Dedifferentiated amniotic fluid mesenchymal stem cell (primary cell): ENCODE data around the gene GLDC.
"Not testable (repeated sequence)": the region's sequence is repeated elsewhere in the genome, so short reads cannot be mapped to it uniquely, and the experiment has no call there.

Experiments
- DNase-seq: peaks from one replicate; pipeline ENCODE4 v3.0.0-alpha.2; 2016; ENCODE audit errors: extremely low spot score

GLDC gene

DNA sequence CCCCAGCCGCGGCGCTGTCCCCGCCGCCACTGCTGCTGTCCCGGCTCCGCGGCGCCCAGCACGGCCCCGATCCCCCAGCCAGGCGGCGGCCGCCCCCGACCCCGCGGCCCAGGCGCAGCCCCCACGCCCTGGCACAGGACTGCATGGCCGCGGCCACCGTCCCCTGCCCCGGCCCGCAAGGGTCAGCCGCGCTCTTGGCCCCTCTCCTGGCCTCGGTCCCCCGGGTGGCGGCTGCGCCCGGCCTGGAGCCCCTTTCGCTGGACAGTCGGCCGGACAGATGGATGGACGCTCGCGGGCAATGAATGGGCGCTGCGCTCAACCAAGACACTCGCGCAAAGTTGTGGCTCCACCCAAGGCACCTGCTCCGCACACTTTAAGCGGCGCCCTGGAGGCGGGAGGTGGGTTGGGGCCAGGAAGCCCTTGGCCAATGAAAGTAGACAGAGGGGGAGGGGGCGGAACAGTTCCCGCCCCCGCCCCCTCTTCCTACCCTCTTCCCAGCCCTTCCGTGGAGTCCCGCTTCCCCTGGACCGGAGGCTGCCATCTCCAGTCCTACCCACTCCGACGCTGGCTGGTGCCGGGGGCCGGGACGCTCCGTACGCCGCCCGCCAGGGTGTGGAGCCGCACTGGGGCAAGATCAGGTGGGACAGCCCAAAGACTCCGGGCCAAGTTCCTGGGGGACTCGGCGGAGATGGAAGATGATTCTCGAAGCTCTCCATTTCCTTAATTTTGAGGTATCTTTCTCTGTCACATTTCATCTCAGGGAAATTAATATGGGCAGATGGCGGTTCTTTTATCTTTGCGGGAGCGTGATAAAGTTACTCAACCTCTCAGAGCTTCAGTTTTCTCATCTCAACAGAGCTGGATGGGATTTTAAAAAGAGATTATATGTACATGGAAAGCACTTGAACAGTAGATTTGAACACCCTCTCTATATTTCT lies at the start of gene GLDC:
Gene GLDC, minus strand, starts transcription at position 375 of the 938 bp plus-strand sequence. Its CDS starts 230 bp downstream, at position 145.
- DNase-seq, result no peak

DNA sequence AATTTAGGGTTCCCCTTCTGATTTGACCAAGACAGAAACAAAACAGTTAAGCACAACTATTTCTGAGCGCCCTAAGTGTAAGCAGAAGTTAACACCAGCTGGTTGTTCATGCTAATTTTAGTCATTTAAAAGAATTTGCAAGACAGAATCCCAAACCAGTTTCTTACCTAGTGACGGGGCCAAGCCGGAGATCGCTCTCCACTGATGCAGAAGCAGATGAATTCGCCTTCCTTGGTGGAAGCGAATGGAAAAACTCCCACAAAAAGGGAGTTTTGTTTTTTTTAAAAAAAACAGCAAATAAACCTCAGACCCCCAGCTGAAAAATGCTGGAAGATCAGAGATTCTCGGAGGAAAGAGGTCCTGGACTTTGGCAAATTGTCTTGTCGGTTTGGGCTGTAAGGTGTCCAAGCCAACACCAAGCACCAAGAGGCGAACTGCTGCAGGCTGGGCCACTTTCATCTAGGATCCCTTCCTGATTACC lies 47.4 kb upstream of the GLDC start:
- no peak for DNase-seq

DNA sequence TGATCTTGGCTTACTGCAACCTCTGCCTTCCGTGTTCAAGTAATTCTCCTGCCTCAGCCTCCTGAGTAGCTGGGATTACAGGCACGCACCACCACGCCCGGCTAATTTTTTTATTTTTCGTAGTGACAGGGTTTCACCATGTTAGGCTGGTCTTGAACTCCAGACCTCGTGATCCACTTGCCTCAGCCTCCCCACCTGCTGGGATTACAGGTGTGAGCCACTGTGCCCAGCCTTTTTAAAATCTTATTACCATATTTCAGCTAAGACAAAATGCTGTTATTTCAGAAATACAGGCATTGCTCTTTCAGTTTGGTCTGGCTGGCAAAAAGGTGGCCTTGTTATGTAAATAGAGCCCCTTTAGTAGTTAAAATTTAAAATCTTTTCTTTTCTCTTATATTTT lies 46.9 kb upstream of the GLDC start:
- DNase-seq, result no peak

DNA sequence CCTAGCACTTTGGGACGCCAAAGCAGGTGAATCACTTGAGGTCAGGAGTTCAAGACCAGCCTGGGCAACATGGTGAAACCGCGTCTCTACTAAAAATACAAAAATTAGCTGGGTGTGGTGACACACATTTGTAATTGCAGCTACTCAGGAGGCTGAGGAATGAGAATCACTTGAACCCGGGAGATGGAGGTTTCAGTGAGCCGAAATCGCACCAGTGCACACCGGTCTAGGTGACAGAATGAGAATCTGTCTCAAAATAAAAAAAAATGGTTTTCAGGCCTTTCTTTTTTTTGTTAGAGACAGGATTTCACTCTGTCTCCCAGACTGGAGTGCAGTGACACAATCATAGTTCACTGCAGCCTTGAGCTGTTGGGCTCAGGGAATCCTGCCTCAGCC lies 45.1 kb upstream of the GLDC start:
- DNase-seq, result not testable (repeated sequence)

DNA sequence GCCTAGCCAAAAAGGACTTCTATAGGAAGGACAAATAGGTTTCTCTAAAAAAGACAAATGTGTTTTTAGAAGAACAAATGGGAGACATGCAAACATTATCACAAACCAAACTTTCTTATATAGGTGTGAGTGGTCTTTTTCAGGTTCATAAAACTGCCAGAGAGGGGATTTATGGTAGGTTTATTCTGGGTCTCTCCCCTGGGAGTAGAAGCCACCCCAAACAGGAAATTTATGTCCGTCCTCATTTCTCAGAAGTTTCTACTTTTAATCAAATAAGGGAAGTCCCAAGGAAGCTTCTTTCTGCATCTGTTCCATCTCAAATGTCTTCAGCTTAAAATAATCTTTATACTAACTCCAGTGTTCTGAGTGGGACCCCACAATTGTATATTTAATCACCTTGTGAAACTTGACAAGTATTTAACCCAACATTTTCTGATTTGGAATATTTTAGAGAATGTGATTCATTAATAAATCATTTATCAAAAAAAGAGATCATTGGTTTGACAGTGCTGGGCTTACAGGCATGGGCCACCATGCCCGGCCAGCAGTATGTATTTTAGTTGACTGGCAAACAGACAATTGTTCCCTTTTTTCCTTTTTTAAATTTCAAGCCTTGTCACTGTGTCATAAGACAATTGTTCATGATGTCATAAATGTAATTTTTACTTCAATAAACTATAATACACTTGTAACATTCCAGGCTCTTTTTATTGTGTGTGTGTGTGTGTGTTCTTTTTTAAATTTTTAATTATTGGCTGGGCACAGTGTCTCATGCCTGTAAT lies 44.6 kb upstream of the GLDC start:
- DNase-seq, result no peak

DNA sequence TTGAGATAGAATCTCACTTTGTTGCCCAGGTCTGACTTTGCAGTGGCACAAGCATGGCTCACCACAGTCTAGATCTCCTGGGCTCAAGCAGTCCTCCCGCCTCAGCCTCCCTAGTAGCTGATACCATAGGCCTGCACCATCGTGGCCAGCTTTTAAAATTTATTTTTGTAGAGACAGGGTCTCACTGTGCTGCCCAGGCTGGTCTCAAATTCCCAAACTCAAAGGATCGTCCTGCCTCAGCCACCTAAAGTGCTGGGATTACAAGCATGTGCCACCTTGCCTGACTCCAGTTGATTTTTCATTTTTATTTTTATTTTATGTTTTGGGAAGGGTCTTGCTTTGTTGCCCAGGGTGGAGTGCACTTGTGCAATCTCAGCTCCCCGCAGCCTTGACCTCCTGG lies 41.7 kb upstream of the GLDC start:
- no peak for DNase-seq

DNA sequence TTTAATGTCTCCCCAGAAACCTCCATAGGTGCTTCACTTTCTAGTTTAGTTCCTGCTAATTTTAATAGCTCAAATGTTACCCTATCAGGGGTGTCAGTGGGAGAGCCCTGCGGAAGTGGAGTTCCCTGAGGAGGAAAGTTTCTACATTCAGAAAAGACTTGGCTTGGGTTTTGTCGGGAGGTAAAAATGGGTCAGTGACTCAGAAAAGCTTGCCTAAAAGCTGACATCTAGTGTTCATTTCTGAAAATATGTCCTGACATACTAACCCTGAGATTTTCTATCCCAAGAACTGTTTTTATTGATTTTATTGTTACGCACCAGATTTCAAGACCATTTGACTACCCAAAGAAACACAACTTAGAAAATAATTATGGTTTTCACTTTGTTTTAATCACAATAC lies 40.9 kb upstream of the GLDC start:
- DNase-seq, result peak; percentile 20

DNA sequence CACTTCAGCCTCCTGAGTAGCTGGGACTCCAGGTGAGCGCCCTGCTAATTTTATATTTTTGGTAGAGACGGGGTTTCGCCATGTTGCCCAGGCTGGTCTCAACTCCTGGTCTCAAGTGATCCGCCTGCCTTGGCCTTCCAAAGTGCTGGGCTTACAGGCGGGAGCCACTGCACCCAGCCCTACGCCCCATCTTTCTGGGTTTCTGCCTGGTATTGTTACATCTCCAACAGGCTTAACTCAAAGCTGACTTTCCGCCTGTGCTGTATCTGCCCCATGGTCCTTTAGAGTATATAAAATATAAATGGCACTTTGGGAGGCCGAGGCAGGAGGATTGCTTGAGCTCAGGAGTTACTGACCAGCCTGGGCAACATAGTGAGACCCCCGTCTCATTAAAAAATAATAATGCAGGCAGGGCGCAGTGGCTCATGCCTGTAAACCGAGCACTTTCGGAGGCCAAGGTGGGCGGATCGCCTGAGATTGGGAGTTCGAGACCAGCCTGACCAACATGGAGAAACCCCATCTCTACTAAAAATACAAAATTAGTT lies 36.5 kb upstream of the GLDC start:
- DNase-seq, result no peak

DNA sequence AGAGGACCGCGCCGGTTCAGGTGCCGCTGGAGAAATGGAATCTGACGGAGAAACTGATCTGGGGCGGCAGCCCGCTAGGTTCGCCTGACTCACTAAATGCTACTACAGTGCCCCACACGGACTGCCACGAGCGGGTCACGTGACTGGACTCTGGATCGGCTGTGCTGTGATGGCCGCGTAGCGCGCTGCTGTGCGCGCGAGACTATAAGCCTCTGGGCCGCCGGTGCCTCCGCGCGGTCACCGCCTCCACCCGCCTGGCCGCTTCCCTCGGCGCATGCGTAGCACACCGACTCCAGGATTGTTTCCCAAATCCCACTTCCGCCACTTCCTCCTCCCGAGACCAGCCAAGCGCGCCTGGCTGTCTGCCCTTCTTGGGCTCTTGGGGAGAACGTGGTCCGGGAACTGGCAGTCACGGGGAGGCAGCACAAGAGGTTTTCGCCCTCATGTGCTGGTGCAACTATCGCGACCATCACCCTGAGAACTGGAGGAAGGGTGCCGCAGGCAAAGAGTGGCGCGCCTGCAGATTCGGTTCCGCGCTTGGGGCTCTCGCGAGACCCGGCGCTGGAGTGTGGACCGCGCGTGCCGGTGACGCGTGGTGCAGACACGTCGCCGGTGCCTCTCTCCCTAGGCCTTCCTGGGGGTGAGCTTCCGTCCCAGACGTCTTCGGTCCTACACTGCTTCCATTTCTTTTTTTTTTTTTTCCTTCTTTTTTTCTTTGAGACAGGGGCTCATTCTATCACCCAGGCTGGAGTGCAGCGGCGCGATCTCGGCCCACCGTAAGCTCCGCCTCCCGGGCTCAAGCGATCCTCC lies 35.8 kb upstream of the GLDC start:
- DNase-seq, result peak; percentile 95

DNA sequence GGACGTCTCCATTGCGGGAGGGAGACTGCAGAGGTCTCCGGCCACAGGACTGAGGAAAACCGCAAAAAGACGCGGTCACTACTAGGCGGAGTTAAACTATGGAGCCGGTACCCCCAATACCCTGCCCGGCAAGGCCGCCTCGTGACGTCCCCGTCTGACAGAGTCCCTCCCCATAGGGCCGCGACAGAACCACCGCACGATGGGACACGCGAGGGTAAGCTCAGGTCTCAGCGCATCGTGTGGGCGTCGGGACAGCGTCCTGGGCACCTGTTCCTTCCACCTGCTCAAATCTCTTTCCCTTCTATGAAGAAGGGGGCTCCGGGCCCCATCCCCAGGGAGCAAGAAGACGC lies 35.2 kb upstream of the GLDC start:
- no peak for DNase-seq

DNA sequence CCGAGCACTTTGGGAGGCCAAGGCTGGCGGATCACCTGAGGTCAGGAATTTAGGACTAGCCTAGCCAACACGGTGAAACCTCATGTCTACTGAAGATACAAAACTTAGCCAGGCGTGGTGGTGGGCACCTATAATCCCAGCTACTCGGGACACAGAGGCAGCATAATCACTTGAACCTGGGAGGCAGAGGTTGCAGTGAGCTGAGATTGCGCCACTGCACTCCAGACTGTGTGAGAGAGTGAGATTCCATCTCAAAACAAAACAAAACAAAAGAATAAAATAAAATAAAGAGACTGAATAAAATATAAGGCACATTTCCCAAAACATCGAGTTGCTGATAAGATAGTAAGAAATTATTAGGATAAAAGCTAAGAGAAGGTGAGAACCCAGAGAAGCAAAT lies 32.3 kb upstream of the GLDC start:
- no peak for DNase-seq

DNA sequence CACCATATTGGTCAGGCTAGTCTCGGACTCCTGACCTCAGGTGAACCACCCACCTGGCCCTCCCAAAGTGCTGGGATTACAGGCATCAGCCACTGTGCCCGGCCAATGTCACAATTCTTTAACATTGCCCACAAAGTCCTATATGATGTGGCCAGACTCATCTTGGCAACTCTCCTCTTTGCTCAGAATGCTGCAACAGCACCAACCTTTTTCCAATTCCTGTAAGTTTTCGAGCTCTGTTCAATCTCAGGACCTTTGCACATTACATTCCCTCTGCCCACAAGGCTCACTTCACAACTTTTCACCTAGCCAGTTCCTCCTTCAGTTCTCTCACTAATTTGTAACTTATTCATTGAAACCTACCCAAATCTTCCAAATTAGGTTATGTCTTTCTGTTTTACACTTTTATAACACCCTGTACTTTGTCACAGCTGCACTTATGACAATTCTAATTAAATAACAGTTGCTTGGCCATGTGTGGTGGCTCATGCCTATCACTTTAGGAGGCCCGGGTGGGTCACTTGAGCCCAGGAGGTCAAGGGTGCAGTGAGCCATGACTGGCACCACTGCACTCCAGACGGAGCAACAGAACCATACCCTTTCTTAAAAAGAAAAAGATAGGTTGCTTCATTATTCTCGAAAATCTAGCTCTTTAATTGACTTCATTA lies 30.9 kb upstream of the GLDC start:
- DNase-seq, result no peak

DNA sequence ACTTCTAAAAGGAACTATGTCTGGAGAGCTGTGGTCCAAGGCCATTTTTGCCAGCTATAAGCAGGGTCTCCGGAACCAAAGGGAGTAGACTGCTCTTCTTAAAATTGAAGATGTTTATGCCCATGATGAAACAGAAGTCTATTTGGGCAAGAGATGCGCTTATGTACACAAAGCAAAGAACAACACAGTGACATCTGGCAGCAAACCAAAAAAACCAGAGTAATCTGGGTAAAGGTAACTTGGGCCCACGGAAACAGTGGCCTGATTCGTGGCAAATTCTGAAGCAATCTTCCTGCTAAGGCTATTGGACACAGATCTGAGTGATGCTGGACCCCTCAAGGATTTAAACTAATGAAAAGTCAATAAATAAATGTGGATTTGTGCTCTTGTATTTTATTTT lies 29.7 kb upstream of the GLDC start:
- DNase-seq, result no peak

DNA sequence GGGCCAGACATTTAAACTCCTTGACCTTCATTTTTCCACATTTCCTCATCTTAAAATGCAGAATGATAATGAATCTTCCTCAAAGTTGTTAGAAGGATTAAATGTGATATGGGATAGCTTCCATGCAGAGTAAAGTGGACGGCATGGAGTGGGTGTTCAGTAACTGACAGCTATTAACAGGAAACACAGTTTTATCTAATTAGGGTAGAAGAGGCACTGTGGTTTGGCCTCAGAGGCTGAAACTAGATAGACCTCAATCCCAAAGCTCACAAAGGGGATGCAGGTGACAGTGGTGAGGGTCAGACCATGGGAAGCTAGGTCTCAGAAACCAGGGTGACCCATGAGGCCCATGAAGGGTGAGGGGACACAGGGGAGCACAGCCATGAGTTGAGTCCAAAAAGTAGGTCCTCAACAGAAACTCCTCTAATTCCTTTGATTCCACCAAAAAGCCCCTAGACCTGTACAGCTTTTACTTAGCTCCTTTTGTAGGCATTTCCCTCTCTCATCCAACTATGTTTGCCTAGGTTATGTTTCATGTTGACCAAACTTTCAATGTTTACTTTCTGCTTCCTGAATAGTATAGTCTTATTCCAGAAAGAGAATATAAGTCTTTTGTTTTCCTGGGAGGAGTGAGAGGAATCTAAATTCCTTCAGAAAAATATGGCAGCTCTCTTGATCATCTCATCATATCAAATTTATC lies 27.9 kb upstream of the GLDC start:
- DNase-seq, result no peak

DNA sequence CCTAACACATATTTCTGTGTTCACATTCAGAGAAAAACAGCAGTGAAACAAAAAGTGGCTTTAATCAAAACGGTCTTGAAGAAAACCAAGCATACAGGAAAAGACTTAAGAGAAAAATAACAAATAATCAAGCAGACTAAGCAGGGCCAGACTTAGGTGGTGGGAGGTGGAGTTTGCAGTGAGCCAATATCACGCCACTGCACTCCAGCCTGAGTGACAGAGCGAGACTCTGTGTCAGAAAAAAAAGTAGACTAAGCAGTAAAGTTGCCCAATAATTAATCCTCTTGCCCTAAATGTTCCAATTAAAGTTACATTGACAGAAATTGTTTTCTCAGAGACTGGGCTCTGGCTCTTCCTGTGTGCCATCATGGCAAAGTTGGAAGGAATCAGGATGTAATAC lies 26.6 kb upstream of the GLDC start:
- DNase-seq, result no peak

DNA sequence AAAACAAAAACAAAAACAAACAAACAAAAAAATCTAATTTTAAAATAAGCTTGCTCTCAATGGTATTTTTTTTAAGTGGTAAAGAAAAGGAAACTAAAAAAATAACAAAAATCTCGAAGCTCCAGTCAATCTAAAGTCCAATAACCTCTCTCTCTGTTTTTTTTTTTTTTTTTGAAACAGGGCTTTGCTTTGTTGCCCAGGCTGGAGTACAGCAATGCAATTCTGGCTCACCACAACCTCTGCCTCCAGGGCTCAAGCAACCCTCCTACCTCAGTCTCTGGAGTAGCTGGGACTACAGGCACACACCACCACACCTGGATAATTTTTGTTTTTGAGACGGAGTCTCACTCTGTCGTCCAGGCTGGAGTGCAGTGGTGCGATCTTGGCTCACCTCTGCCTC lies 25.9 kb upstream of the GLDC start:
- no peak for DNase-seq

DNA sequence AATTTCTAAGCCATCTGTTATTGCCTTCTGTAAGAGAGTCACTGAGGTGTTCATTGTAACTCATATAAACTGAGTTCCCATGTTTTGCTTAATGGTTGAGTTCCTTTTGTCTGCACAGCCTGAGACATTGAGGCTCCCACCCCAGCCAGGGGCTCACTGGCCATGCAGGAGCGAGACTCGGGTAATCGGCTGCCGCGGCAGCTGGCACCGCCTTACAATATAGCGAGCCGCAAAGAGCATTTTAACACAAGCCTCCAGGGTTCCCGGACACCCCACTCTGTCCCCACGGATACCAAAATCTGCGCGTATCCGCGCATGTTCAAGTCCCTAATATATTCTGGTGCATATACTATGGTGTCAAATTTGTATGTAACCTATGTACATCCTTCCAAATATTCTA lies 24.4 kb upstream of the GLDC start:
- DNase-seq, result no peak

DNA sequence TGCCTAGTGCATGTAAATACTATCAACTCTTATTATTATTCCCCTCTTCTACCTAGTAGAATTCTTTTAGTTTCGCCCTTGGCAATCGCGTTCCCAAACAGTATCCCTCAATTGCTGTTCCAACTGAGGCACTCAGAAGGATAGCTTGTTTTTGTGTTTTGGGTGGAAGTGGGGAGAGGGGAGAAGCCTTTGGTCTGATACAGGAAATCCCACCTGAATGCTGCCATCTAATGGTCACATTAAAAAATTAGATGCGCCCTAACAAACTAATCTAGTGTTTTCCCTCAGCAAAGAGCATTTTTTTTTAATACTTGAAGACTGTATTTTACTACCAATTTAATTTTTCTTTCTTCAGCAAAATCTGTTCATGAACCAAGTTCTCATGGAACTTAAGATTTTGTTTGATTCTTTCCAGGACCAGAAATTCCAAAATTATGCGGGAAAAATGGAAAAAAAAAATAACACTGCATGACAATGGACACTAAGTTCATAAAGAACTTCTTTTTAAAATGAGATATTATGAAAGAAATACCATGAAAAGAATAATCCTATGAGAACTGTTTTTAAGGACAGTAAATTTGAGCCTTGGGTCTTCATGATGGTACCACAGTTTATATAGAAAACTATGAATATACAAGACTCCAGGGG lies 22.2 kb upstream of the GLDC start:
- DNase-seq, result peak; percentile 42

DNA sequence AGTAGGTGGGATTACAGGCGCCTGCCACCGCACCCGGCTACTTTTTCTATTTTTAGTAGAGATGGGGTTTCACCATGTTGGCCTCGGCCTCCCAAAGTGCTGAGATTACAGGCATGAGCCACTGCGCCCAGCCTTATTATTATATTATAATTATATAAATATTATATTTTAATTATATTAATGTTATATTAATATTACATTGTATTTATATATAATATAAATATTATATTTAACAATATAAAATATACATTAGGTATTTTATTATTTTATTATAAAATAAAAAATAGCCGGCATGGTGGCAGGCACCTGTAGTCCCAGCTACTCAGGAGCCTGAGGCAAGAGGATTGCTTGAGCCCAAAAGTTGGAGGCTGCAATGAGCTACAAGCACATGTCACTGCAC lies 21.6 kb upstream of the GLDC start:
- no peak for DNase-seq

DNA sequence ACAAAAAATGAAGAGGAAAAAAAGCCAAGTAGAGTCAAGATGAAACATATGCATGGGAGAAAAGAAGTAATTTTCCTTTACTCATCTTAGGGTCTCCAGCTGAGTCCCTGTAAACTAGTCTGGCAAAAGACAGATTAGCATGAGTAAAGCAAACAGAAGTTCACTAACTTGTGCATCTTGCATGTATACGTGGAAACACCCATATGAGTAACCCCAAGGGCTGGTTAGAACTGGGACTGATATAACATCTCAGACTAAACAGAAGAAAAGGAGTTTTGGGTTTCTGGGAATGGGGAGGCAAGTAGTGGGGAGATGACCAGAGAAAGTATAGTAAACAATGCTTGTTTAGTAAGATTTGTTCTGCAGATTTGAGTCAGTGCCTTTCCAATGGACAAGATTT lies 20.1 kb upstream of the GLDC start:
- DNase-seq, result no peak
